ENCODE measurements around the gene RASD2.
A peak's percentile ranks its signal among the peaks of the same experiment; 100 is the strongest.

Gene RASD2

DNA sequence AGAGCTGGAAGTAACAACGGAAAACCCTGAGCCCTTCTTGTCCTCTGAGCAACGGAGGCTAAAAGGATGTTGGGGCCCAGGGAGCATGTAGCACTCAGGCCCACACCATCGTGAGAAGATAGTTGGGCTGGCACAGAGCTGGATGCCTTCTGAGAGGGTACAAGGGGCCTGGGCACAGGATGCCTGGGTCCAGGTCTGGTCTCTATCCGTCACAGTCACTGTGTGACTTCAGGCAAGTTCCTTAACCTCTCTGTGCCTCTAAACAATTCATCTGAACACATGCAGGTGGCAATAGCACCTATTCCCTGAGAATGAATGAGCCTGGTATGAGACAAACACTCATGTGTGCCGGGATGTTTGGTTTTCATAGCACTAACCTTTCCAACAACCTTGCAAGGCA, 47.3 kb downstream of the RASD2 start:
- DNase-seq: no peak

DNA sequence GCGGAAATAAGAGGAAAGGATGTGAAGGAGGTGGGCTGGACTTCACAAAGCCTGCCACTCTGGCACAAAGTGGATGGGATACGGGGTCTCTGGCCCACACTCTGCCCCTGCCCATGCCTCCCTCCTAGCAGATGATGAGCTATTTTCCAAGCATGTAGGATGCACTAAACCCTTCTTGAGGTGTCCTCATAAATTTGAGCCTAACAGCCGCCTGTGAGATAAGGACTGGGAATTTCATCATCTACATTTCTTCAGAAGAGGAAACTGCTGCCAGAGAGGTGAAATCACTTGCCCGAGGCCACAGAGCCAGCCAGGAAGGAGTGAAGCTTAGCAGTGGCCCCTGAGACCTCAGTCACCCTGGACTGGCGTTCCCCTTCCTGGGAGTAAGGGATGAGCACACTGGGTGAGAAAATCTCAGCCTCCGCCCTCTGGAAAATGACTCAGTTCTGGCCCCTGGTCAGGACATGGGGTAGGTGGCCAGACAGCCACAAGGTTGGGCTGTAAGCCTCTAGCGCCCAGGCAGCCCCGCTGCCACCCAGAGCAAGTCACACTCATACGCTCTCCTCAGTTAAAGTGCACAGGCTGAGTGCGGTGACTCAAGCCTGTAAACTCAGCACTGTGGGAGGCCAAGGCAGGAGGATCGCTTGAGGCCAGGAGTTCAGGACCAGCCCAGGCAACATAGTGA, 48.6 kb downstream of the RASD2 start:
- peak; percentile 22 for DNase-seq

- no peak for DNase-seq
Observed at GRCh38 chr22:35589756-35590093, 49.1 kb downstream of the RASD2 start.

- DNase-seq: peak; percentile 63
Observed at GRCh38 chr22:35590634-35591295, 50.1 kb downstream of the RASD2 start.

DNA sequence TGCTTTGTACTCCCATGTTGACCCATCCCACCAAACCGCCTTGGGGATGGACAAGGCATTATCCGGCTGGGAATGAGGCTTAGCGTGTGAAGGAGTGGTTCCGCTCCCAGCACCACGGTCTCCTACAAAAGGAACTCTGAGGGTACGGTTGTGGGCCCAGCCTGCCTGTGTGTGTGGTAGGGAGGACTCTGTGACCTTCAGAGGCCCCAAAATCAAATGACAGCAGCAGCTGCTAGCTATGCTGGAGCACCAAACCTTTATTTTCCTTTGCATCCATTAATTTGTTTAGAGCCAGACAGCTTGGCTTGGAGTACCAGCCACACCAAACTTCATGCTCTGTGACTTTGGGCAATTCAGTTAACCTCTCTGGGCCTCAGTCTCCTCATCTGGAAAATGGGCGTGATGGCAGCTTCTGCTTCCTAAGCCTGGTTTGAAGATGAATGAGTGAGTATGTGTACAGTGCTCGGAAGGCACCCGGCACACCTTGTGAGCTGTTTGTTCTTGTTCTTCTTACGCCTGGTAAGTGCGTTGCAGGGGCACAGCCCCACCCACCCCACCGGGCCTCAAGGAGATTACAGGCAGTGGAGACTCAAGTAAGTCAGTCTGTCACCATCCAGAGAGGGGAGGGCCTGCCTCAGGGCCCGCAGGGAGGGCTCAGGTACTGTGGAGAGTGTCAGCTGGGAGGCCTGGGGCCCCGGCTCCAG, 51.2 kb downstream of the RASD2 start:
- DNase-seq: no peak

DNA sequence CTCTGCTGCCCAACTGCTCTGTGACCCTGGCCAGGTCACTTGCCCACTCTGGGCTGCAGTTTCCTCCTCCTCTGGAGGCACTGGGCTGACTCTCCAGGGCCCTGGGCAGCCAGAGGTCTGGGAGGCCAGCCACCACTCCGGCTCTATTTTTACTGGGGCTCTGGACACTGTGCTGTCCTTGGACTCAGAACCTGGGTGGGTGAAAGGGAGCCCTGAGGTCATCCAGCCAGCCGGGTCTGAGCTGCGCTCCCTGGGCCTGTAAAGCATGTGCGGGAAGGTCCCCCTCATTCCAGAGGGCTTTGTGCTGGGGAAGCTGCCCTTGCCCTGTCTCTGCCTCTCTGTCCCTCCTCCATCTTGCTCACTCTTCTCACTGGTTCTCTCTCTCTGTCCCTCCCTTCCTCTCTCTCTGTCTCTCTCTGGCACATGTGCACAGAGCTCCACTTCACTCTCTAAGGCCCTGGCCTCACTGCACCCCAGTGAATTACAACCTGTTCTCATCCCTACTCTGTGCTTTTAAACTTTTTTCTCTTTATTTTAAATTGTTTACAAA, 51.9 kb downstream of the RASD2 start:
- no peak for DNase-seq

DNA sequence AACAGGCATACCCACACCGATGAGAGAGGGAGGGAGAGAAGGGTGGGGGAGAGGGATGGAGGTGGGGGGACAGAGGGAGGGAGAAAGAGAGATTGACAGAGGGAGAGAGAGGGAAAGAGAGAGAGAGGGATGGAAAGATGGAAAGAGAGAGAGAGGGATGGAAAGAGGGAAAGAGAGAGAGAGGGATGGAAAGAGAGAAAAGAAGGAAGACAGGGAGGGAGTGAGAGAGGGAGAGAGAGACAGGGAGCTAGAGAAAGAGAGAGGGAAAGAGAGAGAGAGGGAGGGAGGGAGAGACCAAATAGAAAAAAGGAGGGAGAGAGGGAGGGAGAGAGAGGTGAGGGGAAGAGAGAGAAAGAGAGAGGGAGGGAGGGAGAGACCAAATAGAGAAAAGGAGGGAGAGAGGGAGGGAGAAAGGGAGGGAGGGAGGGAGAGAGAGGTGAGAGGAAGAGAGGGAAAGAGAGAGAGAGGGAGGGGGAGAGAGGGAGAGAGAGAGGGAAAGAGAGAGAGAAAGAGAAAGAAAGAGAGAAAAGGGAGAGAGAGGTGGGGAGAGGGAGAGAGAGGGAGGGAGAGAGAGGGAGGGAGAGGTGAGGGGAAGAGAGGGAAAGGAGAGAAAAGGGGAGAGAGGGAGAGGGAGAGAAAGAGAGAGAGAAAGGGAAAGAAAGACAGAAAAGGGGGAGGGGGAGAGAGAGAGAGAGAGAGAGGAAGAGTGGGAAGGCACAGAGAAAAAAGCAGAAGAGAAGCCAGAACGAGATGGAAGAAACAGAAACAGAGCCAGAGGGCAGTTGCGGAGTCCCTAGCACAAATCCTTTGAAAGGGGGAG, 52.6 kb downstream of the RASD2 start:
- no peak for DNase-seq

- no peak for DNase-seq
Observed at GRCh38 chr22:35593891-35594470, 53.4 kb downstream of the RASD2 start.

GRCh38 chr22:35594686-35595085, 54.1 kb downstream of the RASD2 start:
- no peak for DNase-seq

DNA sequence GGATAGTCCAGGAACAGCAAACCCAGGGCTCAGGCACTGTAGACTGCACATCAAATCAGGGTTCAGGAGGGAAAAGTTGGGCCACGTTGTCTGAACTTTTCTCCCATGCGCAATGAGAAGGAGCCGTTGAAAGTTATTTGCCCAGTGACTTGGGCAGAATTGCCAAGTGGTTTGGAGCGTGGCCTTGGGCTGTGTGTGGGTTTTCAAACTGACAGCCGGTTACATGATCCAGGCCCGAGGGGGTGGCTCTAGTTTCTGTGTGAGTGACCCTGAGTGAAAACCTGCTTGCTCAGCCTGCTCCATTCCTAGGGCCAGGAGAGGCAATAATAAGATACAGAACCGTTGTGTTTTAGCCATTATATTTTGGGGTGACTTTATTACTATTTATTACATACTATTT, 56.2 kb downstream of the RASD2 start:
- DNase-seq: no peak

- DNase-seq: no peak
Observed at GRCh38 chr22:35597692-35598395, 57.2 kb downstream of the RASD2 start.

GRCh38 chr22:35598396-35598710, 57.7 kb downstream of the RASD2 start:
- DNase-seq: no peak

DNA sequence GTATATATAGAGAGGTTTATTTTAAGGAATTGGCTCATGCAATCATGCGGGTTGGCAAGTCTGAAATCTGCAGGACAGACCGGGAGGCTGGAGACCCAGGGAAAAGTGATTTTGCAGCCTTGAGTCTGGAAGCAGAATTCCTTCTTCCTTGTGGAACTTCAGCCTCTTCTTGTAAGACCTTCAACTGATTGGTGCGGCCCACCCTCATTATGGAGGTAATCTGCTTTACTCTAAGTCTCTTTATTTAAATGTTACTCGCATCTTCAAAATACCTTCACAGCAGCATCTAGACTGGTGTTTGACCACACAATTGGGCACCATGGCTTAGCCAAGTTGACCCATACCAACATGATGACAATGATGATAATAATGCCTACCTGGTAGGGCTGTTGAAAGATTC, 58.7 kb downstream of the RASD2 start:
- DNase-seq: no peak

DNA sequence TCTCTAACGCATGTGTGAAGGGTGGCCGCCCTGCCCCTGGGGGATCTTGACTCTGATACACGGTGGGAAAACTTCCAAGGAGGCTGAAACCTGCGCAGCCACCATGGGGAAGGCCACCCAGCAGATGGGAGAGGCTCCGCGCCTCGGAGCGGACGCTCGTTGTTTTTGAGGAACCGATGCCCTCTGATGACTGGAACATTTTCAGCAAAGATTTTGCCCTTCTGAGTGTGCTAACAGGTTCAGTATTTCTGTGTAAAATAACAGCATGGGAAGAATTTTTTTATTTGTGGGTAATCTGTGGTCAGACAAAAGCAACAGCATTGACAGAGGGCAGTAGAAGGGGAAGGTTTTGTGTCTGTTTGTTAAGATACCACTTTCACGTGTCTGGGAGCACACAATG, 59.8 kb downstream of the RASD2 start:
- no peak for DNase-seq

DNA sequence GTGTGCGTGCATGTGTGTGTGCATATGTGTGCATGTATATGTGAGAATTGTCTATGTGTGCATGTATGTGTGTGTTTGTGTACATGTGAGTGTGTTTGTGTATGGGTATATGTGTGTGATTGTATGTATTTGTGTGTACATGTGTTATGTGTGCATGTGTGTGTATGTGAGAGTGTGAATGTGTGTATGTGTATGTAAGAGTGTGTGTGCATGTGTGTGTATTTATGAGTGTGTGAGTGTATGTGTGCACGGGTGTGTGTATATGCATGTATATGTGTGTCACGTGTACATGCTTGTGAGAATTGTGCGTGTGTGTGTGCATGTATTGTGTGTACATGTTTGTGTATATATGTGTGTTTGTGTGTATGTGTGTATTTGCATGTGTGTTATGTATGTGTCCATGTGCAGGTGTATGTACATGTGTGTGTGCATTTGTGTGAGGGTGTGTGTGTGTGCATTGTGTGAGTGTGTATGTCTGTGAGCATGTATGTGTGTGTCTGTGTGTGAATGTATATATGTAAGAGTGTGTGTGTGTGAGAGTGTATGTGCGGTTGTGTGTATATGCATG, 60.5 kb downstream of the RASD2 start:
- no peak for DNase-seq

DNA sequence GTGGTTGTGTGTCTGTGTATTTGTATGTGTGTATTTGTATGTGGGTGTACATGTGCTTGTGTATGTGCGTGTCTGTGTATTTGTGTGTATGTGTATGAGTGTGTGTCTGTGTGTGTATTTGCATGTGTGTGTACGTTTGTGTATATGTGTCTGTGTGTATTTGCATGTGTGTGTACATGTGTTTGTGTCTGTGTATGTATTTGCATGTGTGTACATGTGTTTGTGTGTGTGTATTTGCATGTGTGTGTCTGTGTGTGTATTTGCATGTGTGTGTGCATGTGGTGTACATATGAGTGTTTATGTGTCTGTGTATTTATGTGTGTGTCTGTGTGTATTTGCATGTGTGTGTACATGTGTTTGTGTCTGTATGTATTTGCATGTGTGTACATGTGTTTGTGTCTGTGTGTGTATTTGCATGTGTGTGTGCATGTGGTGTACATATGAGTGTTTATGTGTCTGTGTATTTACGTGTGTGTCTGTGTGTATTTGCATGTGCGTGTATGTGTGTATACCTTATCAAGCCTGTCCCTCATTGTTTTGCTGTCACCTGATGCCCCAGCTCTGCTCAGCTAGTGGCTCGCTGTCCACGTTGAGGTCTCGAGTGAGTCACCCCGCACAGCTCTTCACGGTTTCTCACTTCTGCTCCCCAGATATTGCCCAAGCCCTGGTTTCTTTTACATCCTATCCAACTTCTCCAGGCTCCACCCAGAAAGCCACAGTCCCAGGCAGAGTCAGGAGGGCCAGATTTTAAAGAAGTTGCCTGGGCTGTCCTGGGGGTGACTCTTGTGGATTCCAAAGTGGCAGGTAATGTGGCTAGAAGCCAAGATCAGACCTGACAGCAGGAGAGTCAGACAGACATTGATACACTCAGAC, 61.3 kb downstream of the RASD2 start:
- DNase-seq: no peak

Data from NCI-H69 (cell line).